Activated CD4-positive, alpha-beta T cell treated with anti-CD3 and anti-CD28 coated beads for 4 hours (primary cell): ENCODE measurements around the gene TBC1D13.
A peak's percentile ranks its signal among the peaks of the same experiment; 100 is the strongest.
"Not testable (repeated sequence)": the region's sequence is repeated elsewhere in the genome, so short reads cannot be mapped to it uniquely, and the experiment has no call there.

Experiments used
- DNase-seq, 2 donors: peaks; one replicate each; pipeline ENCODE4 v3.0.0-alpha.2; 2020

TBC1D13 gene, protein sequence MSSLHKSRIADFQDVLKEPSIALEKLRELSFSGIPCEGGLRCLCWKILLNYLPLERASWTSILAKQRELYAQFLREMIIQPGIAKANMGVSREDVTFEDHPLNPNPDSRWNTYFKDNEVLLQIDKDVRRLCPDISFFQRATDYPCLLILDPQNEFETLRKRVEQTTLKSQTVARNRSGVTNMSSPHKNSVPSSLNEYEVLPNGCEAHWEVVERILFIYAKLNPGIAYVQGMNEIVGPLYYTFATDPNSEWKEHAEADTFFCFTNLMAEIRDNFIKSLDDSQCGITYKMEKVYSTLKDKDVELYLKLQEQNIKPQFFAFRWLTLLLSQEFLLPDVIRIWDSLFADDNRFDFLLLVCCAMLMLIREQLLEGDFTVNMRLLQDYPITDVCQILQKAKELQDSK

DNA sequence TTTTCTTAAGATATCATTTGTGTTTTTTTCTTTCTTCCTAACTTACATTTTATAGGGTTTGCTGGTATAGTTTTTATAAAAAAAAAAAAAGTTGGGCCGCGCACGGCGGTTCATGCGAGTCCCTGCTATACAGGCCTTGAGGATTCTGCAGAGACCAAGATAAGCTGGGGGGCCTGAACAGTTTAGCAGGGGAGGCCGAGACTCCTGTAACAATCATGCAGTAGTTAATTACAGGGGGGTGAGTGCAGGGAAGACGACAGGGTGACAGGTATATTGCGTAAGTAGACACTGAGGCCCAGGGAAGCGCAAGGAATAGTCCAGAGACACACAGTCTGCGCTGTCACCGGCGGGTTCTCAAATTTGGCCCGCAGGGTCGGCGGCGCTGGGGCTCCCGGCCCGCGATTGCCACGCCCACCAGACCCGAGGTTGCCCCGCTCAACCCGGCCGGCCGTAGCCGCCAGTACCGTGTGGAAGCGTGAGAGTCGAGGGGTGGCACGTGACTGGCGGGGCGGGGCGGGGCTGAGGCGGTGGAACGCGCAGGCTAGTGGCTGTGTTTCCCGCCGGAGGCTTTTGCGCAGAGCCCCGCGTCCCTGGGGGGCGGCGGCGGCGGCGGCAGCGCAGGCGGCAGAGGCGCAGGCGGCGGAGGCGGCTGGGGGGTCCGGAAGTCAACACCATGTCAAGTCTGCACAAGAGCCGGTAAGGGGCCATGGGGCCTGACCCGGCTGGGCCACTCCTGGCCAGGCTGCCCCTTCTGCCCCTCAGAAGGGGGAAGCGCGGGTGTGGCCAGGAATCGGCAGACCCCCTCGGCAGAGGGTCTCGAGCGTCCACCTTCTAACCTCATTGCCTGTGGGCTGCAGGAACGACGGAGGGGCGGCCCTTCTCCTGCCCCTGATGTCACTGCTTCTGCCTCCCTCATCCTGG lies at the start of gene TBC1D13:
Gene TBC1D13, plus strand, starts transcription at position 573 of the 921 bp plus-strand sequence. Its CDS starts 101 bp downstream, at position 674.
- peak; percentile 86 to 88 for DNase-seq

DNA sequence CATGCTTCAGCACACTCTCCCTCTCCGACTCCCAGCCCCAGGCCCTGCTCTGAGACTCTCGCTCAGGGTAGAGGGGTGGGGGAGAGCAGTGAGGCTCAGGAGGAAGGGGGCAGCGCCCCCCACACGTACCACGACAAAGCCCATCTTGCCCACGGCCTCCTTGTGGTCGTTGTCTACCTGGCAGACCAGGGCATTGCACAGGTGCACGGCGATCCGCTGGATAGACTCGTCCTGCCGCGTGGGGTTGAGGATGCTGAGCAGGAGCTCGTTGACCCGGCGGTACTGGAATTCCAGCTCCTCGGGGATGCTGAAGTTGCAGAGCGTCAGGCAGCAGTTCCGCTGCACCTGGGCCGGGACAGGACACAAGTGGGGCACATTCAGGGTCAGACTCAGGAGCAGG lies 44.7 kb upstream of the TBC1D13 start:
- DNase-seq = no peak

DNA sequence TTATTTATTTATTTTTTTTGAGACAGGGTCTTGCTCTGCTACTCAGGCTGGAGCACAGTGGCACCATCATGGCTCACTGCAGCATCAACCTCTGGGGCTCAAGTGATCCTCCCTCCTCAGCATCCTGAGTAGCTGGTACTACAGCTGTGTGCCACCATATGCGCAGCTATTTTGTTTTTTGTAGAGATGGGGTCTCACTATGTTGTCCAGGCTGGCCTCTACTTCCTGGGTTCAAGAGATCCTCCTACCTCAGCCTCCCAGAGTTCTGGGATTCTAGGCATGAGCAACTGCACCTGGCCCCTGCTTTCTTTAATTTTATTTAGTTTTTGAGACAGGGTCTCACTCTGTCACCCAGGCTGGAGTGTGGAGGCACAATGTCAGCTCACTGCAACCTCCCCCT lies 43.6 kb upstream of the TBC1D13 start:
- no peak for DNase-seq

DNA sequence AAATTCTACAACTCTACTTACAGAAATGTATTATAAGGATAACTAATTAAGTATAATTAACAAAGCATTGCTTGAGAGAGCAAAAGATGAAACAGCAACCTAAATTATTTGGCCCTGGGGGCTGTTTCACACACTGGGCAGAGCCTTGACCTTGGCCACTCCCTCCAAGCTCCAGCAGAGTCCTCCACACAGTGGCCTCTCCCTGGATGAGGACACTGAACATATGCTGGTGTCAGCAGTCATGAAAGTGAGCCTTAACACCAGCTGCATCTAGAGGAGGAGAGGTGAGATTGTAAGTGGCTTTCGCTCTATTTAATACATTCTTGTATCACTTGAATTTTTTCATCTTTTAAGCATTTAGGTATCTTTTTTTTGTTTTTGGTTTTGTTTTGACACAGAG lies 39.8 kb upstream of the TBC1D13 start:
- no peak for DNase-seq

DNA sequence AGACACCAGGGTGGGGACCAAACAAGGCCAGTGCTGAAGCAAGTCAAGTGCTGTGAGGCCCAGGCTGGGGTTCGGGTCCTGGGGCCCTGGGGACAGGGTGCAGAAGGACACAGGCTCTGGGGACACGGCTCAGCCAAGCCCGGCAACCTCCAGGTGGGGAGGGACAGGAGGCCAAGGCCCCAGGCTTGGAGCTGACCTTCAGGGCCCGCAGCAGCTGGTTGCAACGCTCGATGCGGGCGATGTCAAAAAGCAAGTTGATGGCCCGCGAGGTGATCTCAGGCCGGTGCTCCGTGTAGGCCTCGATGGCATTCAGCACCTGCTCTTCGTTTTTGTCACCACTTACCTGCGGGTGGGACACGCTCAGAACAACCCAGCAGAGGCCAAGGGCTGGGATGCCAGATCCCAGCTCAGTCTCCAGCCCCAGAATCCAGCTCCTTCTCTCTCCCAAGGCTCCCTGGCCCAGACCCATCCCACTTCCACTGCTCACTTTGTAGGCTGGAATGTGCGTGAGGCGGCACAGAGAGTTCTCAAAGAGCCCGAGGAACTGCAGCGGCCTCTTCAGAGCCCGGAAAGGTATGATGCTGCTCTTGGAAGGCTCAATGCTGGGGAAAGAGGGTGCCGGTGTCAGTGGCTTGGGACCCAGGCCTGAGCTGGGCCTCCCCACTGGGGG lies 36.0 kb upstream of the TBC1D13 start:
- DNase-seq = no peak

DNA sequence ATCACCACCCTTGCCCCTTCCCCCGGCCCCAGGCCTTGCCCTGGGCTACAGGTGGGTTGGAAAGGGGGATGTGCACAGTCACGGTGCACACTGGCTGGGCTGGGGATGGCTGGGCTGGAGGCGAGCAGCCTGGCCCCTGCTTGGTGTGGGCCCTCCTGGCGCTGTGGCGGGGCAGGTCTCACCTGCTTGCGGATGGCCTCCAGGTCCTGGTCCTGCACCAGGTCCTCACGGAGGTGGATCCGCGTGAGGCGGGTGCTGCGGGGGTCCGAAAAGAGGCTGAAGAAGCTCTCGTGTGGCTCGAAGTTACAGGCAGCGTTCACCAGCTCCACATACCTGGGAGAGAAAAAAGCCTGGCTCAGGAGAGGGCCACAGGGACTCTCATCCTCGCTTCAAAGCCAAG lies 33.4 kb upstream of the TBC1D13 start:
- DNase-seq = no peak

DNA sequence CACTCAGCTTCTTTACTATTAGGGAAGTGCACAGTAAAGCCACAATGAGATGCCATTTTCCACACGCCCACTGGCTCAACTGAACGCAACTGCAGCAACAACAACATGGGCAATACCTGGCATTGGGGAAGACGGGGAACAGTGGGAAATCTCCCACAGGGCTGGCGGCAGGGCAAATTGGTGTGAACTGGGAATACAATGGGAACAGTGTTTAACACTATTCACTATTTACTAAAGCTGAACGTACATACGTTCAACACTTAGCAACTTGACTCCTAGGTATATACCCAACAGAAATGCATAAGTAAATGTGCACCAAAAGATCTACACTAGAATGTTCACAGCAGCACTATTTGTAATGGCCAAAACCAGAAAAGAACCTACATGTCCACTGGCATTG lies 29.5 kb upstream of the TBC1D13 start:
- DNase-seq = no peak

DNA sequence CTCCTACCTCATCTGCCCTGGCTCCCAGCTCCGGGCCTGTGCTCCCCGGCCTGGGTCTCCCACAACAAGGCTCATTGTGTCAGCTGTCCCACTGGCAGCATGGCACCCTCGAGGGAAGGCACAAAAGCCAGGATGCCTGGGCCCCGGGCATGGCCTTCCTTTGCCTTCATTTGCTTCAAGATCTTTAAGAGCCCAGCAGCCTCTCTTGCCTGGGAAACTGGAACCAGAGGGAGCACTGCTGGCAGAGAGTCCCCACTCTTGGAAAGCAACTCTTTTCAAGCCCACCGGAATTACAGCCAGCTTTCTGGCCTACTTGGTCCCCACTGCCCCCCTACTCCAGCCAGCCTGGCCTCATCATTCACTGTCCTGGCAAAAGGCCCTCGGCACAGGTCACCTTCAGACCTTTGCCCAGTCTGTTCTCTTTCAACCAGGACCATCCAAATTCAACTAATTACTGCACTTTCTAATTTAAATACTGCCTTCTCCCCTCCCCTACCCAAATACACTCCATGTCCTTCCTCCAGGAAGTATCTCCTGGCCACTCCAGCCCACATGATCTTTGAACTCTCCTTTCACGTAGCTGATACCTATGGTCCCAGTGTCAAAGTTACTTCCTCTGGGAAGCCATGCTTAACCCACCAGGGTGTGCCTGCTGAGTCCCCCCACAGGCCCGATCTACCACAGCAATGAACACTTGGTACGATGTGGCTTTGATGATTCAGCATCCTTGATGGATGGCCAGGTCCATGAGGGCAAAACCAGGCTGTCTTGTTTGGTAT lies 24.2 kb upstream of the TBC1D13 start:
- no peak for DNase-seq

DNA sequence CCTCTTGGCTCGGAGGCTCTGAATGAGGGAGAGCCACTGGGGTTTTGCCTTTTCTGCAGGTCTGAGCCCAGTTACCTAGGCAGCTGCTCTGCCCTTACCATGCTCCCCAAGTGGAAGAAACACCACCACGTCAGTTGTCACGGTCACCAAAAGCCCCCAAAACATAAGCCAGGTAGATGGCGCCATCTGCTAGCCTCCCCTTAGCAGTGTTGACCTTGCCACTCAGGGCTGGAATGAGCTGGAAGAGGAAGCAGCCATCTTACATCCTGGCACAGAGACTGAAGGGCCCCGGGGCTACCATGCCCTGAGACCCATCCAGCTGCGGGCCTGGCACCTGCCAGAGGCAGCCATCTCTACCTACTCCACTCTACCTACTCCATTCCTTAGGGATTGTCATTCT lies 22.7 kb upstream of the TBC1D13 start:
- no peak for DNase-seq

DNA sequence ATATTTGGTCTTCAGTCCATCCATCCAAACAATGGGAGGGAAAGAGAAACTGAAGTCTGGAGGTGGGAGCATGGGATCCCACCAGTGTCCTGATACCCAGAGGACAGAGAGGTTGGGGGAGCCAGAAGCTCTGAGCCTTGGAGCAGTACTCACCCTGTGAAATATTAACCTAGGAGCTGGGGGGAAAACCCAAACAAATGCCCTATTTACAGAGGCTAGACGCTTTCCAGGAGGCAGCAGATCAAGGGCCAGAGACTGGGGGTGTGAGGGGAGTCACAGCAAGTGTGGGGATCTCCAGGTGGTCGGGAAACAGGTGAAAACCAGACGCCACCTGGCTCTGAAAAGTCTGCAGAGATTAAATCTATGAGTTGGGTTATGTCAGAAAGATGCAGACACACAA lies 21.6 kb upstream of the TBC1D13 start:
- no peak for DNase-seq

DNA sequence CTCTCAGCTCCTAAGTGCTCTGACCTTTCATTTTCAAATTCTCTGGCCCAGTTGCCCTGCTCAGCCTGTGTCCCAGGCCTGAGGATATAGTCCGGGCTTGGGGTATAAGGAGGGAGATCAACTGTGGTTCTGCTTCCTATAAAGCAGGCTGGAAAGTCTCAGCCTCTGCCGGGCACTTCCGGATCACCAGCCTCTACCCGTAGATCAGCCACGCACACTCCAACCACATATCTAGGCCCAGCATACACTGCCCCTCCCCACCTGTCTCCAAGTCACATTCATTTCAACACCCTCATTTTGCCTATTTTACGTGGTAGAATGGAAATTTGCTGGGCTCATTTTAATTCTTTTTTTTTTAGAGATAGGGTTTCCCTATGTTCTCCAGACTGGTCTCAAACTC lies 18.4 kb upstream of the TBC1D13 start:
- no peak for DNase-seq

DNA sequence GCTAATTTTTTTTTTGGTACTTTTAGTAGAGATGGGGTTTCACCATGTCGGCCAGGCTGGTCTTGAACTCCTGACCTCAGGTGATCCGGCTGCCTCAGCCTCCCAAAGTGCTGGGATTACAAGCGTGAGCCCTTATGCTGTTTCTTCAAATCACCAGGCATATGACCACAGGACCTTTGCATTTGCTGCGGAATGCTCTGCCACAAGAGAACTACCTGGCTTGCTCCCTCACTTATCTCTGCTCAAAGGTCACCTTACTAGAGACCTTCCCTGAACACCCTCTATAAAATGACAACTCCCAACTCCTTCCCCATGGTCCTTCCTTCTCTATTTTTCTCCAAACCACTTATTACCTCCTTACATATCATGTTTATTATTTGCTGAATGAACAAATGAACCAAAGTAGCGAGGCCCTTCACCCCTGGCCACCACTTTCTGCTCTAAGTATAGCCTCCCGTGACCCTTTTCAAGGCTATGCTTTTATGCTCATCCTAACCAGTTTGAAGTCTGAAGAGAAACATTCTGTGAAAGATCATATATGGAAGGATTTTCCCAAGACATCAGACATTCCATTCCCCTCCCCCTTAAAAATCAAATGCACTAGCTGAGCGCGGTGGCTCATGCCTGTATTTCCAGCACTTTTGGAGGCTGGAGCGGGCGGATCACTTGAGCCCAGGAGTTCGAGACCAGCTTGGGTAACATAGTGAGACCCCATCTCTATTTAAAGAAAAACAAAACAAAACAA lies 16.6 kb upstream of the TBC1D13 start:
- no peak for DNase-seq

DNA sequence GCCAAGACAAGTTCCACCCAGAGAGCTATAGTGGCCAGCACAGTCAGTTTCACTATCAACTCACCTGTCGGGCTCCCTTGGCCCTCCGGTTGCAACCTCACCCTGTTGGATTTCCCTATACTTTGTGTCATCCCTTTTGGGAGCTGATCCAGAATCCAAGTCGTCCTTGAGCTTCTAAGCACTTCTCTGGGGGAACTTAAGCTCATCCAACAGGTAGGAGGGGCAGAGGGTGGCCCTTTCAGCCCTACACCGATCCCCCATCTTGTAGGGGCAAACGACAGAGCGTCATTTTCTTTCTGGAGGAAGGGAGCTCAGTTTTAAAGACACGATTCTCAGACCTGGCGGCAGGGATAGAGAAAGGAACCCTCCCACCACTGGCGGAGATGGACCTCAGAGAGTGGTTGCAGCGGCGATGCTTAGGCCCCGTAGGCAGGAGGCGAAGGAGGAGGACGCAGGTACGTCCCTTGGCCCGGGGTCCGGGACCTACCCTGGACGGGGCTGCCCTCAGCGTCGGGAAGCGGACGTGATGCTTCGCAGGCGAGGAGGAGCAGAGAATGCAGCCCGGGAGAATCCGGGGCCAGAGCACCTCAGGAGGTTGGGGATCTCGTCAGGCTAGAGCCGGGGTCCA lies 15.8 kb upstream of the TBC1D13 start:
- peak in 1 of 2 donors; percentile 9 for DNase-seq

DNA sequence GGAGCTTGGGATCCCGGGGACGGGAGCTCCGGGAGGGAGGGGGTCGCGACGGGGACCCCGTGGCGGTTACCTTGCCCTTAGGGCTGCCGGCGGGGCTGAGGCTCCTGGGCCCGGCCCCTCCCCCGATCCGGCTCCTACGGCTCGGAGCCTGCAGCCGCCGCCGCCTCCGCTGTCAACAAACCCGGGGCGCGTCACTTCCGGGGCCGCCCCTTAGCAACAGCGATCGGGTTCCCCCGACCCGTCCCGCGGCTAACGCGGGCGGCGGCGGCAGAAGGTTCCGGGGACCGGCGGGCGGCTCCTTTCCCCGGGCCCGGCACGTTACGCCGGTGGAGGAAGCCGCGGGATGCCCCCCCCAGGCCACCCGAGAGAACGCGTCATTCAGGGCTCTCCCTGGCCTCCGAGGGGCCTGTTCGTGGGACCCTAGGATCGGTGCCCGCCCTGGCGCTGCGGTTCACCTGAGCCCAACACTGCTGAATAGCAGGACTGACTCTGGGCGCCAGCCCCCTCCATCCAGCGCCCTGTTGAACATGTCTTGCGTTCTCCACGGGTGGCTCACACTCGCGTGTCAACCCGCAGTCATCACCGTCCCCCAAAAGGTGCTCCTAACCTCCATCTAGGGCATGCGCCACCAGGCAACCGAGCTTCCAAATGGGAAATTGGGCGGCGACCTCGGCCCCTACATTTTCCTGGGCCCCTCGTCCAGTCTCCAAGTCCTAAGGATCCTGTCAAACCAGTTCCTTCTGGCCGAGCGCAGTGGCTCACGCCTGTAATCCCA lies 15.1 kb upstream of the TBC1D13 start, which contains the start of gene ZER1:
Gene ZER1, minus strand, starts transcription at position 183 of the 775 bp plus-strand sequence. CDS start 16,362 bp downstream, outside the sequence.
- peak; percentile 94 for DNase-seq

DNA sequence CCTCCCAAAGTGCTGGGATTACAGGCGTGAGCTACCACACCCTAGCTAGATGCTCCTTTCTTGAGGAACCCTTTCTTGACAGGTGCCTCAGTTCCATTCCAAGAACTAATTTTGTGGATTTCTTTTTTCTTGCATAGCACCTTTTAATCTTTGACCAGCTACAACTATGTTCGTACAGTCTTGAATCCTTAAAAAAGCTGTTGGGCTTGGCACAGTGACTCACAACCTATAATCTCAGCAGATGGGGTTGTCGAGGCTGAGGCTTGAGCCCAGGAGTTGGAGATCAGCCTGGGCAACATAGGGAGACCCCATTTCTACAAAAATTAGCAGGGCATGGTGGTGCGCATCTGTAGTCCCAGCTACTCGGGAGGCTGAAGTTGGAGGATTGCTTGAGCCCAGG lies 14.0 kb upstream of the TBC1D13 start:
- DNase-seq = no peak

DNA sequence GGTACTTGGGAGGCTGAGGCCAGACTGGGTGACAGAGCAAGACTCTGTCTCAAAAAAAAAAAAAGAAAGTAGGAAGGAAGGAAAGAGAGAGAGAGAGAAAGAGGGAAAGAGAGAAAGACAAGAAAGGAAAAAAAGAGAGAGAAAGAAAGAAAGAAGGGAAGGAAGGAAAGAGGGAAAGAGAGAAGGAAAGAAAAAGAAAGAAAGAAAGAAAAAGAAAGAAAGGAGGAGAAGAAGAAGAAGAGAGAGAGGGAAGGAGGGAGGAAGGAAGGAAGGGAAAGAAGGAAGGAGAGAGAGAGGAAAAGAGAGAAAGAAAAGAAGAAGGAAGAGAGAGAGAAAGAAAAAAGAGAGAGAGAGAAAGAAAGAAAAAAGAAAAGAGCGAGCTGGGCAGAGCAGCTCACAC lies 12.2 kb upstream of the TBC1D13 start:
- no peak for DNase-seq

DNA sequence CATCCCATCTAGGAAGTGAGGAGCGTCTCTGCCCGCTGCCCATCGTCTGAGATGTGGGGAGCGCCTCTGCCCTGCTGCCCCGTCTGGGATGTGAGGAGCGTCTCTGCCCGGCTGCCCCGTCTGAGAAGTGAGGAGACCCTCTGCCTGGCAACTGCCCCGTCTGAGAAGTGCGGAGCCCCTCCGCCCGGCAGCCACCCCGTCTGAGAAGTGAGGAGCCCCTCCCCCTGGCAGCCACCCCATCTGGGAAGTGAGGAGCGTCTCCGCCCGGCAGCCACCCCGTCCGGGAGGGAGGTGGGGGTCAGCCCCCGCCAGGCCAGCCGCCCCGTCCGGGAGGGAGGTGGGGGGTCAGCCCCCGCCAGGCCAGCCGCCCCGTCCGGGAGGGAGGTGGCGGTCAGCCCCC lies 7.0 kb upstream of the TBC1D13 start:
- not testable (repeated sequence) for DNase-seq

DNA sequence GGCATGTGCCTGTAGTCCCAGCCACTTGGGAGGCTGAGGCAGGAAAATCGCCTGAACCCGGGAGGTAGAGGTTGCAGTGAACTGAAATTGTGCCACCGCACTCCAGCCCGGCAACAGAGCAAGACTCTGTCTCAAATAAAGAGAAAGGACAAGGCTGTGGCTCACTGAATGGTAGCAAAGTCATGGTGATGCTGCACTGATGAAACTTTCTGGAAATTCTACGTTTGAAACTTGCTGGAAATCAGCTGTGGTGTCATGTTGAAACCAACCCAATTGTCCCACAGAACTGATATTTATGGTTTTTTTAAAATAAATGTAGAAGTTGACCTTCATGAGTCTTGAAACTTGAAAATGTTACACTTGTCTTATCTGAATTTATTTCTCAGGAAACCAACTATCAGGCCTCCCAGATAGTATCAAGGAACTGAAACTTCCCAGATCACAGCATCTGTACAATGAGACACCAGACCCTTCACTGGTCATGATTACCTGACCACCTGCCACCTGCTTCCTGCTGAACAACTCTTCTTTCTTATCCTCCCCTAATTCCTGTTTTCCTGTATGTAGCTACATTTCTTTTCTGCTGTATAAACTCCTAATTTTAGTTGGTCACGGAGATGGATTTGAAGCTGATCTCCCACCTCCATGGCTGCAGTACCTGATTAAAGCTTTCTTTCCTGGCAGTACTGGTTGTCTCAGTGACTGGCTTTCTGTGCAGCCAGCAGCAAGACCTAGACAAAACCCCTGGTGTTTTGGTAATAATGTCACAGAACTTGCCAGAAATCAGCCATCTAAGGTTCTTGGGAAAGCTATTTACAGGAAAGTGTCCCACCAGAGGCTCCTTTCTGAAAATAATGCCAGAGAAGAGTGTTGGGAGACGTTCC lies 5.6 kb upstream of the TBC1D13 start:
- DNase-seq = no peak

DNA sequence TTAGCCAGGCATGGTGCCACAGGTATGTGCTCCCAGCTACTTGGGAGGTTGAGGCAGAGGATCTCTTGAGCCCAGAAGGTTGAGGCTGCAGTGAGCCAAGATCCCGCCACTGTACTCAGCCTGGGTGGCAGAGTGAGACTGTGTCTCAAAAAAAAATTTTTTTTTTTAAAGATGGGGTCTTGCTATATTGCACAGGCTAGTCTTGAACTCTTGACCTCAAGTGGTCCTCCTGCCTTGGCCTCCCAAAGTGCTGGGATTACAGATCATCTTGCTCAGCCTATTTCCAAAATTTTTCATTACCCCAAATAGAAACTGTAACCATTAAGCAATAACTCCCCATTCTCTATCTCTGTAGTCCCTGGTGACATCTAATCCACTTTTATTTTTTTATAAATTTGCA lies 4.4 kb upstream of the TBC1D13 start:
- no peak for DNase-seq
